ENCODE measurements around the gene CAND1. TPM values are rescaled to one million over a fixed set of nuclear protein-coding genes. Genes with fewer than 3 reads are reported as not detected.
A peak's percentile ranks its signal among the peaks of the same experiment; 100 is the strongest.

CAND1 gene
- total RNA-seq = 10 to 100 TPM; 23.1 to 24.8 TPM

- Histone ChIP-seq H3K4me3 (peak within 1 kb of the TSS; percentile 80 to 92), H3K36me3 (no peaks in the 10 kb centered on the region), H3K27me3 (no peaks in the 10 kb centered on the region), H3K4me1 (peaks cover 0 to 31% of the 10 kb centered on the region in 2 donors), H3K9me3 (no peaks in the 10 kb centered on the region), H3K27ac (peak within 1 kb of the TSS; percentile 97 to 99)
- TF ChIP-seq, protein P1, sequence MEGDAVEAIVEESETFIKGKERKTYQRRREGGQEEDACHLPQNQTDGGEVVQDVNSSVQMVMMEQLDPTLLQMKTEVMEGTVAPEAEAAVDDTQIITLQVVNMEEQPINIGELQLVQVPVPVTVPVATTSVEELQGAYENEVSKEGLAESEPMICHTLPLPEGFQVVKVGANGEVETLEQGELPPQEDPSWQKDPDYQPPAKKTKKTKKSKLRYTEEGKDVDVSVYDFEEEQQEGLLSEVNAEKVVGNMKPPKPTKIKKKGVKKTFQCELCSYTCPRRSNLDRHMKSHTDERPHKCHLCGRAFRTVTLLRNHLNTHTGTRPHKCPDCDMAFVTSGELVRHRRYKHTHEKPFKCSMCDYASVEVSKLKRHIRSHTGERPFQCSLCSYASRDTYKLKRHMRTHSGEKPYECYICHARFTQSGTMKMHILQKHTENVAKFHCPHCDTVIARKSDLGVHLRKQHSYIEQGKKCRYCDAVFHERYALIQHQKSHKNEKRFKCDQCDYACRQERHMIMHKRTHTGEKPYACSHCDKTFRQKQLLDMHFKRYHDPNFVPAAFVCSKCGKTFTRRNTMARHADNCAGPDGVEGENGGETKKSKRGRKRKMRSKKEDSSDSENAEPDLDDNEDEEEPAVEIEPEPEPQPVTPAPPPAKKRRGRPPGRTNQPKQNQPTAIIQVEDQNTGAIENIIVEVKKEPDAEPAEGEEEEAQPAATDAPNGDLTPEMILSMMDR (IDR thresholded peaks at IDR 0.05) = peak in 1 of 2 donors; percentile 26
- peak; percentile 98 for DNase-seq (ENCODE audit: low spot score)
These were observed at the start of gene CAND1 for GRCh38 chr12:67268896-67269632. CAND1 (plus strand) TSS chr12:67269358; CDS start chr12:67269718, 360 bp downstream.

- no peaks in the 10 kb centered on the region for H3K4me1 ChIP-seq
- H3K27me3 ChIP-seq = no peaks in the 10 kb centered on the region
- no peak overlapping the region for H3K4me3 ChIP-seq
- H3K27ac ChIP-seq = no peak overlapping the region
- TF ChIP-seq, protein P1 (IDR thresholded peaks at IDR 0.05) = peak; percentile 26 to 59
- H3K36me3 ChIP-seq = no peaks in the 10 kb centered on the region
- no peaks in the 10 kb centered on the region for H3K9me3 ChIP-seq
- DNase-seq (ENCODE audit: low spot score) = no peak
These were observed 49.1 kb upstream of the CAND1 start for GRCh38 chr12:67220065-67220464.

GRCh38 chr12:67222302-67222701 is 46.9 kb upstream of the CAND1 start:
- Histone ChIP-seq H3K9me3 (no peaks in the 10 kb centered on the region), H3K36me3 (no peaks in the 10 kb centered on the region), H3K4me3 (no peak overlapping the region), H3K27me3 (no peaks in the 10 kb centered on the region), H3K27ac (no peak overlapping the region), H3K4me1 (no peaks in the 10 kb centered on the region)
- DNase-seq (ENCODE audit: low spot score) = no peak
- TF ChIP-seq, protein P1 (IDR thresholded peaks at IDR 0.05) = peak; percentile 18 to 55

GRCh38 chr12:67223225-67223624 is 45.9 kb upstream of the CAND1 start:
- Histone ChIP-seq H3K36me3 (no peaks in the 10 kb centered on the region), H3K9me3 (no peaks in the 10 kb centered on the region), H3K27me3 (no peaks in the 10 kb centered on the region), H3K4me1 (no peaks in the 10 kb centered on the region), H3K27ac (no peak overlapping the region), H3K4me3 (no peak overlapping the region)
- no peak for DNase-seq (ENCODE audit: low spot score)
- TF ChIP-seq, protein P1 (IDR thresholded peaks at IDR 0.05) = no peak

DNA sequence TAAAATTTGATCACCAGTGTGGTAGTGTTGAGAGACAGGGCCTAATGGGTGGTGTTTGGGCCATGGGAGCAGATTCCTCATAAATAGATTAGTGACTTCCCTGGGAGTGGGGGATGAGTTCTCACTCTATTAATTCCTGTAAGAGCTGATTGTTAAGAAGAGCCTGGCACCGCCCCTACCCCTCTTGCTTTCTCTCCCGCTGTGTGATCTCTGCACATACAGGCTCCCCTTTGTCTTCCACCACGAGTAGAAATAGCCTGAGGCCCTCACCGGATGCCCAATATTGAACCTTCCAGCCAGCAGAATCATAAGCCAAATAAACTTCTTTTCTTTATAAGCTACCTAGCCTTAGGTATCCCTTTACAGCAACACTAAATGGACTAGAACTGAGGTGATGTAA is 31.9 kb upstream of the CAND1 start:
- Histone ChIP-seq H3K27me3 (no peaks in the 10 kb centered on the region), H3K36me3 (no peaks in the 10 kb centered on the region), H3K9me3 (peaks cover 0 to 5% of the 10 kb centered on the region in 2 donors), H3K4me3 (no peak overlapping the region), H3K27ac (no peak overlapping the region), H3K4me1 (no peaks in the 10 kb centered on the region)
- TF ChIP-seq, protein P1 (IDR thresholded peaks at IDR 0.05) = no peak
- no peak for DNase-seq (ENCODE audit: low spot score)

Data from right atrium auricular region (tissue), 2 donors.